PFSK-1 (cell line): ENCODE data around the gene HLA-DPA1.

ENCODE experiments used
- FOXP2 ChIP-seq: optimal IDR thresholded peaks from 2 replicates; pipeline ENCODE3; 2011; ENCODE audit warnings: borderline replicate concordance, control low read depth, inconsistent platforms; ENCODE audit not compliant: insufficient read depth; ENCODE audit errors: extremely low read length, extremely low read depth
- POLR2AphosphoS5 ChIP-seq: IDR thresholded peaks from 2 replicates; pipeline ENCODE4 v1.6.1; 2012; ENCODE audit warnings: low read depth, mild to moderate bottlenecking, control low read depth, low read length, moderate library complexity
- SIN3A ChIP-seq: IDR thresholded peaks from 2 replicates; pipeline ENCODE4 v1.6.1; 2012; ENCODE audit warnings: mild to moderate bottlenecking, low read length, moderate library complexity, borderline replicate concordance; ENCODE audit not compliant: insufficient read depth
- TAF1 ChIP-seq: IDR thresholded peaks from 2 replicates; pipeline ENCODE4 v1.6.1; 2012; ENCODE audit warnings: low read length, control low read depth, borderline replicate concordance; ENCODE audit not compliant: insufficient read depth
- TF ChIP-seq, protein P1 (sequence below), 2 experiments: IDR thresholded peaks; 2 replicates each; pipeline versions ENCODE4 v1.6.1 to v1.8.0; 2011 to 2012; ENCODE audit warnings: low read depth in 2 of 2, low read length in 2 of 2, control low read depth in 1 of 2, inconsistent platforms in 1 of 2, mild to moderate bottlenecking in 1 of 2, moderate library complexity in 1 of 2; ENCODE audit not compliant: insufficient read depth in 1 of 2

The HLA-DPA1 gene

DNA sequence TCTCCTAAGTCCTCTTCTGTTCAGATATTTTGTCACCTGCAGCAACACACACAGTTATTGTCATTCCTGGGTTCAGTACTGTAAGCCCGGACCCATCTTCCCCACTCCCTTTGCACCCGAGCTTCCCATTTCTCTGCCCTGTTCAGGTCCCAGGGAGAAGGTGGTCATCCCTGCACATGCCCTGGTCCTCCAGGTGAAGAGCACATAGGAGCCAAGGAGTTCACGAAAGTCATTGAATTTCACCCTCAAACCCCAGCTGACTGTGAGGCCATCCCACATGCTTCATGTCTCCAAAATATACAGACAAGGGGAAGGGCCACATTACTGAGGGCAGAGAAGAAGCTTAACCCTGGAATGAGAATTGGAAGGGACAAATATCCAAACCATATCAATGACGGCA lies 8.1 kb downstream of the HLA-DPA1 start:
- TF ChIP-seq FOXP2: no peak
- no peak for TF ChIP-seq POLR2AphosphoS5

DNA sequence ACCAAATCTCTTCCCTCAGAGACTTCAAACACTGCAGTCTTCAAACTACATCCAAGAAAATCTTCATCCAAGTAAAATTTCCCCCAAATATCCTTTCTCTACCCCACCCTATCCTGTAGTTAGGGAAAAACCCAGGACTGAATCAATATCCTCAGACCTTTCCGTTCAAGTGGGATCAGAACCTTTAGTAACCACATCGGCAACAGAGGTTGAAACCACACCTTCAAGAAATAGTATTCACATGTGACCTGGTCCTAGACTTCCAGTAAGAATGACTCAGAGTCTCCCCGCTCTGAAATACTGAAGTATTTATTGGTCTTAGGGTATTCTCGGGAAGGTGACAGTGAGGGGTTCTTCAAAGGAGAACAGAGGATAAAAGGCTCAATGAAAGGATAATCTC lies 8.7 kb downstream of the HLA-DPA1 start:
- TF ChIP-seq, protein P1, sequence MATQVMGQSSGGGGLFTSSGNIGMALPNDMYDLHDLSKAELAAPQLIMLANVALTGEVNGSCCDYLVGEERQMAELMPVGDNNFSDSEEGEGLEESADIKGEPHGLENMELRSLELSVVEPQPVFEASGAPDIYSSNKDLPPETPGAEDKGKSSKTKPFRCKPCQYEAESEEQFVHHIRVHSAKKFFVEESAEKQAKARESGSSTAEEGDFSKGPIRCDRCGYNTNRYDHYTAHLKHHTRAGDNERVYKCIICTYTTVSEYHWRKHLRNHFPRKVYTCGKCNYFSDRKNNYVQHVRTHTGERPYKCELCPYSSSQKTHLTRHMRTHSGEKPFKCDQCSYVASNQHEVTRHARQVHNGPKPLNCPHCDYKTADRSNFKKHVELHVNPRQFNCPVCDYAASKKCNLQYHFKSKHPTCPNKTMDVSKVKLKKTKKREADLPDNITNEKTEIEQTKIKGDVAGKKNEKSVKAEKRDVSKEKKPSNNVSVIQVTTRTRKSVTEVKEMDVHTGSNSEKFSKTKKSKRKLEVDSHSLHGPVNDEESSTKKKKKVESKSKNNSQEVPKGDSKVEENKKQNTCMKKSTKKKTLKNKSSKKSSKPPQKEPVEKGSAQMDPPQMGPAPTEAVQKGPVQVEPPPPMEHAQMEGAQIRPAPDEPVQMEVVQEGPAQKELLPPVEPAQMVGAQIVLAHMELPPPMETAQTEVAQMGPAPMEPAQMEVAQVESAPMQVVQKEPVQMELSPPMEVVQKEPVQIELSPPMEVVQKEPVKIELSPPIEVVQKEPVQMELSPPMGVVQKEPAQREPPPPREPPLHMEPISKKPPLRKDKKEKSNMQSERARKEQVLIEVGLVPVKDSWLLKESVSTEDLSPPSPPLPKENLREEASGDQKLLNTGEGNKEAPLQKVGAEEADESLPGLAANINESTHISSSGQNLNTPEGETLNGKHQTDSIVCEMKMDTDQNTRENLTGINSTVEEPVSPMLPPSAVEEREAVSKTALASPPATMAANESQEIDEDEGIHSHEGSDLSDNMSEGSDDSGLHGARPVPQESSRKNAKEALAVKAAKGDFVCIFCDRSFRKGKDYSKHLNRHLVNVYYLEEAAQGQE (IDR thresholded peaks at IDR 0.05; ENCODE audit: insufficient read depth in 1 of 2, low read depth in 2 of 2, low read length in 2 of 2): no peak
- TF ChIP-seq SIN3A (no peak), TAF1 (no peak), FOXP2 (no peak), POLR2AphosphoS5 (no peak)

DNA sequence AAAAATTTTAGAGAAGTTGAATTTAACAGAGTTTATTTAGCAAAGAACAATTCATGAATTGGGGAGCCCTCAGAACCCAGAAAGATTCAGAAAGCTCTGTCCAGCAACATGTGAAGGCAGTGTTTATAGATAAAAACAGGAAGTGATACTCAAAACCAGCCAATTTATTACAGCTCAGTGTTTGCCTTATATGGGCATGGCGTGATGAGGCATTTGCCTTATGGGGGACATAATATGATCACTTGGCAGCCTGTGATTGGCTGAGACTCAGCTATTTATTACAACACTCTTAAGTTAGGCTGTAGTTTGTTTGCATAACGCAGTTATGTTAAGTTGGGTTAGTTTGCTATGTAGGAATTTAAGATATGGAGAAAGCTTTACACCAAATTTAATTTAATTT lies 11.5 kb downstream of the HLA-DPA1 start:
- no peak for TF ChIP-seq POLR2AphosphoS5
- no peak for TF ChIP-seq FOXP2
- TF ChIP-seq, protein P1 (IDR thresholded peaks at IDR 0.05; ENCODE audit: insufficient read depth in 1 of 2, low read depth in 2 of 2, low read length in 2 of 2): no peak
- TF ChIP-seq TAF1: no peak
- no peak for TF ChIP-seq SIN3A

DNA sequence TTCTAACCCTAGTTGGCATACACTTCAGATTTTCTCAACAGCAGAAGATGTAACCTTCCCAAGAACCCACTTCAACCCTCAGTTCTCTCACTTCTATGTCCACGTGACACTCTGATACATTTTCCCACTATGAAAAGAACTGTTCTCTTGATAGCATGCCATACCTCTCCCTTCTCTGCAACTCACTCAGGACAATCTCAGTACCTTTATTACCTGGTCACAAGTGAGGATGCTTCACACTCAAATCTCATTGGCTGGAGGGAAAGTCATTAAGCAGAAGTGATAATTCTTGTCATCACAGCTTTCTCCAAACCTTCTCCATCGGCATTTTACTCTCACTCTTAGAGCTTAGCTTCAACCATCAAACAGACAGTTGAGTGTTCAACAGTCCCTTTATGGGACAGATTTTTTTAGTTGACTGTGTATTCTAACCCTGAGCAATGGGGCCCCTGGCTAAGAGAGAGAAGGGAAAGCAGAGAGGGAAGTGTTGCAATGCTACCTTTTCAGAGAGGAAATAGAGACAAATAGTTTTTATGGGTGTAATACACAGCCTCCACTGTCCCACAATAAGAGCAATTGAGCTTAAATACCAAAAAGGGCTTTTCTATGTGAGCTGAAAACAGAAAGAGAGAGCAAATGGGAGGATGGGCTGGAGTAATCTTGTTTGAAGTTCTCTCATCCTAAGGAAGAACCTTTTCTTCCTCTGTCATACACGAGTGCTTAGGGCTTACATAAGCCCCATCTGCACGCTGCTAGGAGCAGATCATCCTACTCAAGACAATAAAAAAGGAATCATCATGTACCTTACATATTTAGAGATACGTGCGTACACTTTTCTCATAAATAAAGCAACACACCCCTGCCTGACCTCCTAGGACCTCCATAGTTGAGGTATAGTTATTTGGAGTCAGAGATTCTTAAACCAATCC lies 16.0 kb downstream of the HLA-DPA1 start:
- TF ChIP-seq FOXP2 (no peak), POLR2AphosphoS5 (no peak), TAF1 (no peak), SIN3A (no peak)
- TF ChIP-seq, protein P1 (IDR thresholded peaks at IDR 0.05; ENCODE audit: insufficient read depth in 1 of 2, low read depth in 2 of 2, low read length in 2 of 2): no peak

DNA sequence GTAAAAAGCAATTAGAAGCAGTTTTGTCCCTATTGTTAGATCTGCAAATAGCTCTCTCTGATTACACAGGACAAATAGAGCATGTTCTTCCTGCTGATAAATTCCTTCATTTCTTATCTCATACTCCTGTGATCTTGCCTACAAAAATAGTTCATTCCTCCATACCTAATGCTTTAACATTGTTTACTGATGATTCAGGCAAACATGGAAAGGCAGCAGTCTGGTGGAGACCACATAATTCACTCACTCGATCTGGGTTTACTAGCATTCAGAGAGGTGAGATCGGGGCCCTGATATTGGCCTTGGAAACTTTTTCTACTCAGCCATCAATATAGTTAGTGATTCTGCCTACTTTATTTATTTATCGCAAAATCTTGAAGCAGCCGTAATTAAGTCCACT lies 20.2 kb downstream of the HLA-DPA1 start:
- TF ChIP-seq FOXP2 (no peak), POLR2AphosphoS5 (no peak), SIN3A (no peak)

DNA sequence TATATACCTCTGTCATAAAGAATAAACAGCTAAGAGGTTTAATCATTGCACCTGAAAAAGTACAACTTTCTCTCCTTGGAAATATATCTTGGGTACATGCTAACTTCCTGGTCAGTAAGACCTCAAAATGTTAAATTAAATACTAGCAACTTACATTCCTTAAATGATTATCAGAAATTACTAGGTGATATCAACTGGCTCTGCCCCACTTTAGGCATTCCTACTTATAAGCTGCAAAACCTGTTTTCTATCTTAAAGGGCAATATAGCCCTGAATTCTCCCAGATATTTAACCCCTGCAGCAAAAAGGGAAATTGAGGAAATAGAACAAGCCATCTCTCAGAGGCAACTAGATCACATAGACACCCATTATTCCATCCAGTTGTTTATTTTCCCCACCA lies 20.8 kb downstream of the HLA-DPA1 start:
- no peak for TF ChIP-seq SIN3A
- no peak for TF ChIP-seq TAF1
- no peak for TF ChIP-seq FOXP2
- no peak for TF ChIP-seq POLR2AphosphoS5
- TF ChIP-seq, protein P1 (IDR thresholded peaks at IDR 0.05; ENCODE audit: insufficient read depth in 1 of 2, low read depth in 2 of 2, low read length in 2 of 2): no peak
